Measurements from ENCODE around the gene CSRNP2. TPM values are rescaled to one million over a fixed set of nuclear protein-coding genes. Genes with fewer than 3 reads are reported as not detected.

The CSRNP2 gene
- total RNA-seq, 2 experiments from 2014 or later, result 13.4 to 13.7 TPM

GRCh38 chr12:51012570-51013236 lies 70.7 kb downstream of the CSRNP2 start:
- peaks cover 19% of the 10 kb centered on the region for H3K4me1 Mint-ChIP-seq (ENCODE audit: low read depth)
- H3K27me3 Mint-ChIP-seq (ENCODE audit: low read depth), result no peaks in the 10 kb centered on the region
- H3K4me3 Mint-ChIP-seq, result no peak overlapping the region
- POLR2A ChIA-PET, result interaction anchor here (0.6 to 0.8 kb wide), 3 partner anchors 10 to 248 kb away, joined by 3 read pairs; partner anchors contain the start of gene ATF1
- ATAC-seq (no peak), DNase-seq (no peak)
- CTCF ChIA-PET, result interaction anchor here (1.3 kb wide), 1 partner anchor 15 kb away, joined by 4 read pairs; no protein-coding TSS in a partner anchor
- no peak overlapping the region for H3K27ac Mint-ChIP-seq
- H3K9me3 Mint-ChIP-seq (ENCODE audit: insufficient read depth), result no peaks in the 10 kb centered on the region
- H3K36me3 Mint-ChIP-seq (ENCODE audit: low read depth), result peaks cover 7% of the 10 kb centered on the region

GRCh38 chr12:51011955-51012354 lies 71.4 kb downstream of the CSRNP2 start:
- H3K36me3 Mint-ChIP-seq (ENCODE audit: low read depth), result peaks cover 14% of the 10 kb centered on the region
- H3K27me3 Mint-ChIP-seq (ENCODE audit: low read depth), result no peaks in the 10 kb centered on the region
- no peaks in the 10 kb centered on the region for H3K9me3 Mint-ChIP-seq (ENCODE audit: insufficient read depth)
- ATAC-seq, result no peak
- peaks cover 19% of the 10 kb centered on the region for H3K4me1 Mint-ChIP-seq (ENCODE audit: low read depth)
- no peak overlapping the region for H3K27ac Mint-ChIP-seq
- CTCF ChIA-PET, result interaction anchor here (0.8 to 1.3 kb wide), 3 partner anchors 10 to 250 kb away, joined by 3 to 5 read pairs (median 4); no protein-coding TSS in a partner anchor
- H3K4me3 Mint-ChIP-seq, result no peak overlapping the region
- DNase-seq, result no peak
- POLR2A ChIA-PET, result no interaction called here

Other genes starting within 250 kb of the CSRNP2 start
- gene TMPRSS12, start 240.7 kb downstream of the CSRNP2 start, total RNA-seq, result not detected
- gene HIGD1C, start 131.1 kb downstream of the CSRNP2 start, total RNA-seq, result not detected
- gene SLC11A2, start 57.2 kb downstream of the CSRNP2 start, total RNA-seq, result 10 to 100 TPM; 29.9 to 36.1 TPM
- 10 to 100 TPM; 60.1 to 69.7 TPM for gene LETMD1, start 35.3 kb downstream of the CSRNP2 start, total RNA-seq
- gene TFCP2, start 89.5 kb upstream of the CSRNP2 start, total RNA-seq, result 10 to 100 TPM; 34.5 to 38.8 TPM
- 1 to 10 TPM; 1.3 to 2.2 TPM for gene POU6F1, start 134.5 kb upstream of the CSRNP2 start, total RNA-seq
- gene DAZAP2, start 155.2 kb upstream of the CSRNP2 start, total RNA-seq, result 100 to 1,000 TPM; 186 TPM
- 1 to 10 TPM; 4.3 to 4.7 TPM for gene SMAGP, start 186.8 kb upstream of the CSRNP2 start, total RNA-seq
- 100 to 1,000 TPM; 158 to 161 TPM for gene BIN2, start 240.6 kb upstream of the CSRNP2 start, total RNA-seq